ENCODE results near the gene CRYGA.
"Not testable (repeated sequence)": the region's sequence is repeated elsewhere in the genome, so short reads cannot be mapped to it uniquely, and the experiment has no call there.

Gene CRYGA

DNA sequence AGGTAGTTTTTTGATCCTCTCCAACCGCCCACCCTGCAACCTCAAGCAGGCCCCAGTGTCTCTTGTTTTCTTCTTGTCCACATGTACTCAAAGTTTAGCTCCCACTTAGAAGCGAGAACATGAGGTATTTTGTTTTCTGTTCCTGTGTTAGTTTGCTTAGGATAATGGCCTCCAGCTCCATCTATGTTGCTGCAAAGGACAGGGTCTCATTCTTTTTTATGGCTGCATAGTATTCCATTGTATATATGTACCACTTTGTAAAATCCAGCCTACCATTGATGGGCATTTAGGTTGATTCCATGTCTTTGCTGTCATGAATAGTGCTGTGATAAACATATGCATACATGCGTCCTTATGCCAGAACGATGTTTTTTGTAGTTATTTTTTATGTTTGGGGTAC is 36.3 kb downstream of the CRYGA start:
- DNase-seq (ENCODE audit: low read depth in 2 of 3, low spot score in 1 of 3) = no peak

DNA sequence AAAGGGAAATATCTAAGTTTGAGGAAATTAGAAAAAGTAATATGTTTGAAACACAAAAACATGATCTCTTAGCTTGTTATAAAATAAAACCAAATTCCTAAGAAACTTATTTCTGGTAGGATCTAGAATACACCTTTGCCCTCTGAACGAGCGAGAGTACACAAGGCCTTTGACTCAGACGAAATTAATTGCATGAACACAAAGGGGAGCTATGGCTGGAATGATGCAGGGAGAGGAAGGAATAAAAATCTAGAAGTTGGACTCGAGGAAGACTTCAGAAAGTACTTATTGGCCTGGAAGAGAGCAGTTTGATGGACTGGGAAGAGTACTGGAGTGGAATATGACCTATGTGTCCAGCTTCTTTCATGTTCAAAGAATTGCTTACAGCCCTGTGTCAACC is 38.1 kb downstream of the CRYGA start:
- no peak for DNase-seq (ENCODE audit: low read depth in 2 of 3, low spot score in 1 of 3)

DNA sequence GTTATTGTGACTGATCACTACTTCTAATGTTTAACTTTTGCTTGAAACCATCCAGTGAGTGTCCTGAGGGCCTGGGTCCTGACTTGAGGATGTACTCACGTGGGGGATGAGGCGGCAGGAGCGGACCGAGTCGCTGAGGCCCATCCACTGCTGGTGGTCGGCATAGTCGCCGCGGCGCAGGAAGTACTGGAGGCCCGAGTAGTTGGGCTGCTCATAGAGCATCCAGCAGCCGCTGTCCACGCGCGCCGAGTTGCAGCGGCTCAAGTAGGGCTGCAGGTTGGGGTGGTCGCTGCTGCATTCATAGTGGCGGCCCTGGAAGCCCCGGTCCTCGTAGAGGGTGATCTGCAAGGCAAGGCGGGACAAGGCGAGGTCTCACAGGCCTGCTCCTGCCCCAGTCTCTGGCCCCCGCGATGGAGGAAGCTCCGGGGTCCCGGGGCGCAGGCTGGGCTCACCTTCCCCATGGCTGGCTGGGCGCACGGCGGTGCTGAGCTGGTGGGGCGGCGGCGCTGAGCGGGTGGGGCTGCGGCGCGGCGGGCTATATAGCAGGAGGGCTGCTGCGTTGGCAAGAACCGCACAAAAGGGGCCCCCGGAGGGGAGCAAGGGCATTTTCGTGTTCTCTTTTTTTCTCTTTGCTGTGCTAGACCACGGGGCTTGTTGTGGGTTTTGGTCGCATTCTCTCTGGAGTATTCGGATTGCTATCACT is 39.2 kb downstream of the CRYGA start, which contains the start of gene CRYGD:
TSS of gene CRYGD (minus strand) at position 512 of the 703 bp plus-strand sequence. CDS start at position 461, 51 bp downstream.
- not testable (repeated sequence) for DNase-seq (ENCODE audit: low read depth in 2 of 3, low spot score in 1 of 3)

DNA sequence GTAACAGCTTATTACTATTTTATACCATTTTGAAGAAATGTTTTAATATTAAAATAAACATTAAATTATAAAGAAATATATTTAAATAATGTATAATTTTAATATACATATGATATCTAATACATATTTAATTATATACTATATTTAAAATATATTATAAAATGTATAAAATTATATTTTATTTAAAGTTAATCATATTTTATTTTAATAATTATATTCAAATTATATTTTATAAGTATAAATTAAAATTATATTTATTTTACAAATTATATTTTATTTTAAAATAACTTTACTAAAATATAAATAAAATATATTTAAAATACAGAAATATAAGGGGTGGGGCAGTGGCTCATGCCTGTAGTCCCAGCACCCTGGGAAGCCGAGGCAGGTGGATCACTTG is 41.1 kb downstream of the CRYGA start:
- DNase-seq (ENCODE audit: low read depth in 2 of 3, low spot score in 1 of 3) = no peak

DNA sequence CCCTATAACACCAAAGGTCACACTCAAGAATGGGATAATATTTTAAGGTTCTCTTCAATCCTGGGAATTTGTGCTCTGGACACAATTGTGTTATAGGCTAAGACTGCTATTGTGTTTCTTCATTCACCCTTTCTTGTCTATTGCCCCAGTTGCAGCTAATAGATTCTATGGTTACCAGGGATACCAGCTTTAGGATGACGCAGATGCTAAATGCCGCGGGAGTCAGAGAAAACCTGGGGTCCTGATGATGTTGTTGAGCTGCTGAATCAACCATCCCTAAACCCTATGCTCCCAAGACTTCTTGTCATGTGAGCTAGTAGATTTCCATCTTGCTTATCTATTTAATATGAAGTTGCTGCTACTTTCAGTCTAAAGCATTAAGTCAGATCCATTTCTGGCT is 44.5 kb downstream of the CRYGA start:
- no peak for DNase-seq (ENCODE audit: low read depth in 2 of 3, low spot score in 1 of 3)

DNA sequence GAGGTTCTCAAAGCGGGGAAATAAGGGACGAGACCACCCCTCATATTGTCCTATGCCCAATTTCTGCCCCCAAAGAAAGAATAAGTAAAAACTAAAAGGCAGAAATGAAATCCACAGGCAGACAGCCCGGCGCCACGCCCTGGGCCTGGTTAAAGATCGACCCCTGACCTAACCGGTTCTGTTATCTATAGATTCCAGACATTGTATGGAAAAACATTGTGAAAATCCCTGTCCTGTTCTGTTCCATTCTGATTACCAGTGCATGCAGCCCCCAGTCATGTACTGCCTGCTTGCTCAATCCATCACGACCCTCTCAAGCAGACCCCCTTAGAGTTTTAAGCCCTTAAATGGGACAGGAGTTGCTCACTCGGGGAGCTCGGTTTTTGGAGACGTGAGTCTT is 46.0 kb downstream of the CRYGA start:
- not testable (repeated sequence) for DNase-seq (ENCODE audit: low read depth in 2 of 3, low spot score in 1 of 3)

DNA sequence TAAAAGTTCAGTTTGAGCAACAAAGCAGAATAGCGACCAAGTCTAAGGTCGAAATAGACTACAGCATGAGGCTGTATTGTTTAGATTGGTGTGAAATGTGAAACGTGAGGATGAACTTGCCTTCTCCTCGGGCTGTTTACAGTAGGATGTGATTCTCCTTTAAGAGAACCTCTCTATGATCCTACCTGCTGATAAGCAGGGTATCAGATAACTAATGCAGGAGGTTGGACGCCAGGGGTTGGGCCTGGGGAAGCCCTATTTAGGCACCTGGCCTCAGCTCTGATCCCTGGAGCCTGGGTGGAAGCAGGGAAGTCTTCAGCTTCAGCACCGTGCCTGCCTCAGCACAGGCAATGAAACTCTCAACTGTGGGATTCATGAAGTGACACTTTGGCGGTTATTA is 50.4 kb downstream of the CRYGA start:
- DNase-seq (ENCODE audit: low read depth in 2 of 3, low spot score in 1 of 3) = no peak

DNA sequence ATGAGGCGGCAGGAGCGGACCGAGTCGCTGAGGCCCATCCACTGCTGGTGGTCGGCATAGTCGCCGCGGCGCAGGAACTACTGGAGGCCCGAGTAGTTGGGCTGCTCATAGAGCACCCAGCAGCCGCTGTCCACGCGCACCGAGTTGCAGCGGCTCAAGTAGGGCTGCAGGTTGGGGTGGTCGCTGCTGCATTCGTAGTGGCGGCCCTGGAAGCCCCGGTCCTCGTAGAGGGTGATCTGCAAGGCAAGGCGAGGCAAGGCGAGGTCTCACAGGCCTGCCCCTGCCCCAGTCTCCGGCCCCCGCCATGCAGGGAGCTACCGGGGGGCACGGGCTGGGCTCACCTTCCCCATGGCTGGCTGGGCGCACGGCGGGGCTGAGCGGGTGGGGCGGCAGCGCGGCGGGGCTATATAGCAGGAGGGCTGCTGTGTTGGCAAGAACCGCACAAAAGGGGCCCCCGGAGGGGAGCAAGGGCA is 51.1 kb downstream of the CRYGA start:
- not testable (repeated sequence) for DNase-seq (ENCODE audit: low read depth in 2 of 3, low spot score in 1 of 3)

Data from stimulated activated CD4-positive, alpha-beta T cell treated with anti-CD3 and anti-CD28 coated beads, Interleukin-12 subunit alpha, Interleukin-12 subunit beta, amount 100 ng/mL, for 48 hours (primary cell).